HT-29 (cell line): ENCODE data around the gene BCAS3. TPM values are rescaled to one million over a fixed set of nuclear protein-coding genes. Genes with fewer than 3 reads are reported as not detected.

Experiments
- DNase-seq: peaks from one replicate; pipeline ENCODE4 v3.0.0-alpha.2; 2015; ENCODE audit warnings: low spot score
- total RNA-seq: library from RNA; depleted of rRNA; stranded (reverse); fragments of >200 nt; shearing (Covaris generic); gene quantifications from 2 replicates; pipeline ENCODE4 v1.2.3, GENCODE V29; 2014

The BCAS3 gene
- total RNA-seq, 1 experiment from 2014 or later: 10.2 TPM

DNA sequence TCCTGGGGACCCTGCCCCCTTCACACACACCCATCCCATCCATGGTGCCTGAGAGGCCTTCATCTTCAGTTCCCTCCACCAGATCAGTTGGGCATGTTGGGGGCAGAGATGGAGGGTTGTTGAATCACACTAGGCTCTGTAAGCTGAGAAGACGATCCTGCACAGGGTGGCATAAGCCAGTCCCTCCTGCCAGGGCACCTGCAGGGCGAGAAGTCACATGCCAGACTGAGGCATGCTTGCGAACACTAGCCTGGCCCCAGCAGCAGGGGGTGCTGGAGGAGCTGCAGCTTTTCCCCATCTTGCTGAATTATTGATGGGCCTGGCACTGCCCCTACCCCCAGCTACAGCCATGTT is 715.9 kb downstream of the BCAS3 start:
- DNase-seq: no peak

GRCh38 chr17:61393904-61394629 is 716.4 kb downstream of the BCAS3 start:
- no peak for DNase-seq

GRCh38 chr17:61394630-61395408 is 717.2 kb downstream of the BCAS3 start:
- no peak for DNase-seq

DNA sequence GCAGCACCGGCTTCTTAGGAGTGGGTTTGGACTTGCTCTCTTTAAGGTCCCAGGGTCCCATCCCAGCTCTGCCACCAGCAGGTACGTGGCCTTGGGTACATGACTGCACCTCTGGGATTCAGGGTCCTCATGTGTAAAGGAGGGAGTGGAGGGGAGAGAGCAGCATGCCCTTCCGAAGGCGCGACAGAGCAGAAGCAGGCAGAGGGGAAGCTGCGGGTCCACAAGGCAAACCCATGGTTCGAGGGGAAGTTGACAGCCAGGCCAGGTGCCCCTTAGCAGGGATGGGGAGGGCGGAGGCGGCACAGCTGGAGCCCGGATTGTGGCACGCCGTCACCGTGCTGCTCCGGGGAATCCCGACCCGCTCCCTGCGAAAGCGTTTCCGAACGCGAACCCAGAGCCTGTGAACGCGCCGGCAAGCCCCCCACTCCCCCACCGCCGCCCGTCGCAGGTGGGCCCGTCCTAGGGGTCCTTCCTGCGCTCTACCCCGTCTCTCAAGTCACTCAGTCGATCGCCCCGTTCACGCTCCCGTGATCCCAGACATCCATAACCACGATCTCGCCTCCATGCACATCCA is 717.8 kb downstream of the BCAS3 start:
- DNase-seq: no peak

- no peak for DNase-seq
Measured at GRCh38 chr17:61395983-61396585, 718.4 kb downstream of the BCAS3 start.

- DNase-seq: no peak
Measured at GRCh38 chr17:61396586-61397085, 719.0 kb downstream of the BCAS3 start.

DNA sequence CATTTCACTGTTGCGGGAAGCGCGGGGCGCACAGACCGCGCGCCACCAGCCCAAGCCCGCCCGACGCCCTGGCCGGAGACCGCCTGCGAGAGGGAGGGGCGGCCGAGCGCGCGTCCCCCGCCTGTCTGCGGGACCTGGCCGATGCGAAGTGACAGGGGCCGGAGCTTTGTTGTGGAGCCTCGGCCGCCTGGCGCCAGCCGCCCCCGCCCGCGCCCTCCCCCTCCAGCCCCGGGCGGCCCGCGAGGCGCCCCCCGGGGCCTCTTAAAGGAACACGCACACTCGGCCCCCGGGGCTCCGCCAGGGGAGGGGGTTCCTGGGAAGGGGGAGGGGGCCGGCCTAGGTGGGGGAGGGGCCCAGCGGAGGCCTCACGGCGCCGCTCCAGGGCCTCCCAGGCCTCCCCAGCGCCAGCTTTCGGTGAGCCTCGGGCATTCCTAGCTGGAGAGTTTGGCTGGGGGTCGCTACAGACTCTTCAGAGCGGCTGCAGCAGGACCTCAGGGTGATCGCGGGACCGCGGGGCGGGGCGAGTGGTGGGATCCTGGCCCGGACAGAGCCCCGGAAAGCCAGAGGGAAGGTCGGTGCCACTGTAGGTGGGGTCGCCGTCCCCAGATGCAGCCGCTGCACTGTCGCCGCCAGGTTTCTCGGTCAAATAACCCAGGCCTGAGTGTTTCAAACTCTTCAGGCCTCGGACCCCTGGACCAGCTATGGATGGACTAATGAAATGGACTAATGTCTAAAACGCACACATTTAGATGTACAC is 719.6 kb downstream of the BCAS3 start:
- DNase-seq: no peak

- no peak for DNase-seq
Measured at GRCh38 chr17:61398721-61399130, 721.1 kb downstream of the BCAS3 start.

GRCh38 chr17:61399131-61400065 is 721.7 kb downstream of the BCAS3 start, which contains the start of gene TBX2:
TSS of gene TBX2 (plus strand) at chr17:61399843. CDS start at chr17:61400177, 334 bp downstream.
- DNase-seq: no peak

DNA sequence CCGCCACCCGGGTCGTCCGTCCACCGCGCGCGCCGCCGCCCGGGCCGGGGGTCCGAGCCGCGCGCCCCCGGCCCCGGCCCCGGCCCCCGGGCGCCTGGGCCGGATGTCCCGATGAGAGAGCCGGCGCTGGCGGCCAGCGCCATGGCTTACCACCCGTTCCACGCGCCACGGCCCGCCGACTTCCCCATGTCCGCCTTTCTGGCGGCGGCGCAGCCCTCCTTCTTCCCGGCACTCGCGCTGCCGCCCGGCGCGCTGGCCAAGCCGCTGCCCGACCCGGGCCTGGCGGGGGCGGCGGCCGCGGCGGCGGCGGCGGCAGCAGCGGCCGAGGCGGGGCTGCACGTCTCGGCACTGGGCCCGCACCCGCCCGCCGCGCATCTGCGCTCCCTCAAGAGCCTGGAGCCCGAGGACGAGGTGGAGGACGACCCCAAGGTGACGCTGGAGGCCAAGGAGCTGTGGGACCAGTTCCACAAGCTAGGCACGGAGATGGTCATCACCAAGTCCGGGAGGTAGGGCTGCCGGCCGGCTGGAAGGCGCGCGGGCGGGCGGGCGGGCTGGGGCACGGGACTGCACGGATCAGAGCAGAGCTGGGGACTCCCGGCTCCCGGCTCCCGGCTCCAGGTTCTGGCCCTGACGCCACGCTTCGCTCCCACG is 722.5 kb downstream of the BCAS3 start:
- no peak for DNase-seq

GRCh38 chr17:61400717-61401388 is 723.2 kb downstream of the BCAS3 start:
- no peak for DNase-seq

GRCh38 chr17:61401389-61402072 is 723.9 kb downstream of the BCAS3 start:
- DNase-seq: no peak

- no peak for DNase-seq
Measured at GRCh38 chr17:61402073-61402541, 724.5 kb downstream of the BCAS3 start.

GRCh38 chr17:61402978-61403800 is 725.5 kb downstream of the BCAS3 start:
- DNase-seq: no peak

- no peak for DNase-seq
Measured at GRCh38 chr17:61403801-61404662, 726.4 kb downstream of the BCAS3 start.

- no peak for DNase-seq
Measured at GRCh38 chr17:61404663-61404912, 726.9 kb downstream of the BCAS3 start.
